Coronary artery (tissue), 2 donors: ENCODE data around the gene DEPDC5.
A peak's percentile ranks its signal among the peaks of the same experiment; 100 is the strongest.

ENCODE experiments used
- DNase-seq: peaks from one replicate; pipeline ENCODE4 v3.0.0-alpha.2; 2017; ENCODE audit warnings: low spot score
- H3K27ac ChIP-seq, 2 donors: fragments of 200-600 bp; sonication (generic); one replicate each; pipeline ENCODE4 v1.5.1; 2016 to 2019
- H3K4me3 ChIP-seq: fragments of 200-600 bp; sonication (generic); 2 replicates; pipeline ENCODE4 v1.5.1; 2016; ENCODE audit warnings: mild to moderate bottlenecking, moderate library complexity
- TF ChIP-seq, protein P1 (sequence below): fragments of 200-600 bp; sonication (generic); IDR thresholded peaks from one replicate; pipeline ENCODE4 v1.5.1; 2019; ENCODE audit warnings: antibody characterized with exemption

The DEPDC5 gene

DNA sequence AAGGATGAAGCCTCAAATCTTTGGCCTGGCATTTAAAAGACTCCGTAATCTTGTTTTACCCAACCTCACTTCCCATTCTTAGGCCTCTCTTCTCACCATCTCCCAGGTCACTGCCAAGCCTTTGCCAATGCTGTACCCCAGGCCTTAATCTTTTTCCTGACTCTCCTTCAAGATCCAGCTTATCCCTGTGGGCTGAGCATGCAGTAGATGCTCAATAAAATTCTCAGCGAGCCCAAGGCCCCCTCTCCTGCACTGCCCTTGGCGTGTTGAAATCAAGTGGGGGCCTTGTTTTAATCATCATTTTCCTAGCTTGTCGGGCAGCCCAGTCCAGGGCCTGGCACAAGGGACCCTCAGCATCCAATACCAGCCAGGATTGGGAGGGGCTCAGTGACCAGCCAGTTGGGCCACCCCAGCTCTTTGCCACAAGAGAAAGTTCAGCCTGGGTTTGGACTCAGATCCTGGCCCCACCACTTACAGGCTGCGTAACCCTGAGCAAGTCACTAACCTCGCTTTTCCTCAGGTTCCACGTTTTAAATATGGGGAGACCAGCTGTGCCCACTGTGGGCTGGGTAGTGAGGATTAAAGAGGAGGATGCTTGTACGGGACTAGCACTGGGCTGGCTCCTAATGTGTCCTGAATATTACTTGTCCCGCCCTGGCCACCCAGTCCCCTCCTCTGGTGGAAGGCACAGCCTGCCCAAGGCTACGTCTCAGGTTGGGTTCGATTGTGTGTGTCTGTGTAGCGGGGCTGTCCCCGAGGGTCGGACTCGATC, 189.6 kb downstream of the DEPDC5 start:
- DNase-seq, result no peak
- Histone ChIP-seq H3K27ac (peak overlapping the region; percentile 90 to 99), H3K4me3 (peak overlapping the region; percentile 71)
- TF ChIP-seq, protein P1, sequence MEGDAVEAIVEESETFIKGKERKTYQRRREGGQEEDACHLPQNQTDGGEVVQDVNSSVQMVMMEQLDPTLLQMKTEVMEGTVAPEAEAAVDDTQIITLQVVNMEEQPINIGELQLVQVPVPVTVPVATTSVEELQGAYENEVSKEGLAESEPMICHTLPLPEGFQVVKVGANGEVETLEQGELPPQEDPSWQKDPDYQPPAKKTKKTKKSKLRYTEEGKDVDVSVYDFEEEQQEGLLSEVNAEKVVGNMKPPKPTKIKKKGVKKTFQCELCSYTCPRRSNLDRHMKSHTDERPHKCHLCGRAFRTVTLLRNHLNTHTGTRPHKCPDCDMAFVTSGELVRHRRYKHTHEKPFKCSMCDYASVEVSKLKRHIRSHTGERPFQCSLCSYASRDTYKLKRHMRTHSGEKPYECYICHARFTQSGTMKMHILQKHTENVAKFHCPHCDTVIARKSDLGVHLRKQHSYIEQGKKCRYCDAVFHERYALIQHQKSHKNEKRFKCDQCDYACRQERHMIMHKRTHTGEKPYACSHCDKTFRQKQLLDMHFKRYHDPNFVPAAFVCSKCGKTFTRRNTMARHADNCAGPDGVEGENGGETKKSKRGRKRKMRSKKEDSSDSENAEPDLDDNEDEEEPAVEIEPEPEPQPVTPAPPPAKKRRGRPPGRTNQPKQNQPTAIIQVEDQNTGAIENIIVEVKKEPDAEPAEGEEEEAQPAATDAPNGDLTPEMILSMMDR, result no peak

DNA sequence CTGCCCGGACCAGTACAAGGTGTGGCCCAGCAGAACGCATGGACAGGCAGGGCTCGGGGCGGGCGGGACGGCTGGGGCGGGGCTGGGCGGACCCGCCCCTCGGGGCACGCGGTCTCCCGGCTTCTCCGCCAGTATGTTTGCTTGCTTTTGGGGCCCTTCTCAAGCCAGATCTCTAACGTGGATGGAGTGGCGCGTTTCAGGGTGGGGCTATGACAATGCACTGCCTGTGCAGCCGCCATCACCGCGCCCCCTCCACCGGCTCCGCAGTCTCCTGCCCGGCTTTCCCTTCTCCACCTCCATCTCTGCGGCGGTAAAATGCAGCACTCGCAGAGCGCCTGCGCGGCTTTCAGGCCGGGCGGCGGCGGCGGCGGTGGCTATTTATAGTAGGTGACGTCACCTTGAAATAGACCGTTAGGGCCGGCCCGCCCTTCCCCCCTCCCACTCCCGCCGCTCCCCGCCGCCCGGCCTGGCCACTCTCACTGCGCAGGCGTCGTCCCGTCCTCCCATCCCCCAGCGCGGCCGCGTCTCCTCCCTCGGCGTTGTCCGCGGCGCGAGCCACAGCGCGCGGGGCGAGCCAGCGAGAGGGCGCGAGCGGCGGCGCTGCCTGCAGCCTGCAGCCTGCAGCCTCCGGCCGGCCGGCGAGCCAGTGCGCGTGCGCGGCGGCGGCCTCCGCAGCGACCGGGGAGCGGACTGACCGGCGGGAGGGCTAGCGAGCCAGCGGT, 190.3 kb downstream of the DEPDC5 start, which contains the start of gene YWHAH:
Gene YWHAH (plus strand): TSS at position 558 of the 722 bp plus-strand sequence. CDS start 199 bp downstream, outside the sequence.
- TF ChIP-seq, protein P1, result no peak
- Histone ChIP-seq H3K4me3 (peak within 1 kb of the TSS; percentile 71), H3K27ac (peak within 1 kb of the TSS; percentile 90 to 99)
- peak; percentile 94 for DNase-seq

DNA sequence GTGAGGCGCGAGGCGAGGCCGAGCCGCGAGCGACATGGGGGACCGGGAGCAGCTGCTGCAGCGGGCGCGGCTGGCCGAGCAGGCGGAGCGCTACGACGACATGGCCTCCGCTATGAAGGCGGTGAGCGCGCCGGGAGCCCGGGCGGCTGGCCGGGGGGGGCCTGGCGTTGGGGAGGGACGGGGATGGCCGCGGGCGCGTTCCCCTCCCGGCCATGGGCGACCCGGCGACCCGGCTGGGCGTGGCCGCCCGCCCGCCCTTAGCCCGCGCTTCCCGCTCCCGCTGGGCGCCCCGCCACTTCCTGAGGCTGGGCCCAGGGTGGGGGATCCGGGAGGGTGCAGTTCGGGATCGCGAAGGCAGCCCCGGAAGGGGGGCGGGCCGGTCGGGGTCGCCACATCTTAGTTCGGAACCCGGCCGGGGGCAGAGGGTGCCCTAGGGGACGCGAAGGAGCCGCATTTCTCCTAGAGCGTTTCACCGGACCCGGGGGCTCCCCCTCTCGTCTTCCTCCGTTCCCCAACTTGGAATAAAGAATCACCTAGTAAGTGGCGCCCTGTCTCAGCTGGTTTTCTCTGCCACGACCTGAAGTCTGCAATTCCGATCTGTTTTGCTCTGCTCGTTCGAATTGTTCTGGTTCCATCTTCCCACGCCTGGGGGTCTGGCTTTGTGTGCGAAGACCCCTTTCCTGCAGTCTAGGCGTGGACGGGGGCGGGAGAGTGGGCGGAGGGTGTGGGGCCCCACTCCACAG, 191.1 kb downstream of the DEPDC5 start:
- peak; percentile 79 for DNase-seq
- TF ChIP-seq, protein P1, result no peak
- Histone ChIP-seq H3K27ac (peak overlapping the region; percentile 90 to 99), H3K4me3 (peak overlapping the region; percentile 71)

DNA sequence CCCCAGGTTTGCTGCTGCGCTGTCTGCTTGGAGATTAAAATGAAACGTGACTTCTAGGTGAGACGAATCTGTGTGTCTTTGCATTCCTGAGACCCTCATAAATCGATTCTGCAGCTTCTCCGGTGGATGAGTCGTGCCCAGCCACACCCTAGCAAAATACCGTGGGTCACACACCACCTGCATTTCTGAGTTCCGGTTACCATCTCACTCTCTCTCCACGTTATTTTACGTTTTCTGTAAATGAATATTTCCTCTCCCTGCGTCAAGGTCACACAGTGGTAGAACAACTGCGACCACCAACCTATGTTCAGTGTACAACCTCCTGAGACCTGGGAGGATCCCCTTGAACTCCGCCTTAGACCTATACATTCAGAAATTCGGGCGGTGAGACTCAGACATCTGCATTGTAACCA, 191.6 kb downstream of the DEPDC5 start:
- DNase-seq, result no peak
- Histone ChIP-seq H3K4me3 (peak overlapping the region; percentile 71), H3K27ac (peak overlapping the region; percentile 90 to 99)
- TF ChIP-seq, protein P1, result no peak

DNA sequence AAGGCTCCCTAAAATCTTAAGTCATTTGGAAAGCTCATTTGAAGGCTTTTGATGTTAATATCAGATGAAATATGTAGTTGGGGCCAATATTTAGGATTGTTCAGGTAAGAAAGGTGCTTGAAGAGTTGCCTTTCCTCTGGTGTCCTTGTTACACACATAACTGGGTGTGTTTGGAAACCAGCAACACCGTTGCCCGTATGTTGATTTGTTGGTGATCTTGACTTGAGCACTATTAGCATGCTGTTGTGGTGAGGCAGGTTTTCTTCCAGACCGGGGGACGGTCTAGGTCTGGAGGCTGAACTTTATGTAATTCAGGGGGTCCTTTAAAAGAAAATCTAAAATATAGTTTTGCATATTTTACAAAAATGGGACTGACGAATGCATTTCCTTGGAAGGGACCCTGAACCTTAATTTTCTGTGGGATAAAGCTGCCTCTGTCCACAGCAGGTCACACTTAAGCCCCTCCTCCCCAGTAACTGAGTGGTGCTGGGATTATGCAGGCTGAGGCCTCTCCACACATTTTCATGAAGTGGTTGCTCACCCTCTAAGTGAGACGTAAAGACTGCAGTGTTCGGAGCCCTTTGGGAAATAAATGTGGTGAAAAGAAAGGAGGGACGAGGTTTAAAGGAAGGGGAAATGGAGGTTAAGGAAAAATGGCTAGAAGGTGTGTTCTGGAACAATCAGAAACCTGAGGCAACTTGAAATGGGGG, 192.3 kb downstream of the DEPDC5 start:
- Histone ChIP-seq H3K27ac (peak overlapping the region; percentile 90 to 99), H3K4me3 (peak overlapping the region; percentile 71)
- TF ChIP-seq, protein P1, result no peak
- DNase-seq, result no peak

DNA sequence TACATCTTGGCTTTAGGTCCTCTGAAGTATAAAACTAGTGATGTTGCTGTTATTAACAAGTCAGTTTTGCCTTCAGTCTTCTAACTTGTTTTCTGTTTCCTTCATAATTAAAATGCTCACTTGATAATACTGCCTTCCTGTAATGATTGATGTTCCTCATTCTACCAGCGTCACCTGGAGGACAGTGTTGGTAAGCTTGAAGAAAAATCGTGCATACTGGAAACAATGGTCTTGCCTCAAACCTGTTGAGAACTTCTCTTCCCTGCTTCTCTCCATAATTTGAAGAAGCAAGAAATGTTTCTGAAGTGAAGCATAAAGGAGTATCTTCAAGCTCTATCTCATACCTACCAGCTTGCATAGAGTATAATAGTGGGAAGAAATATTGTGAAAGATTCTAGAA, 193.5 kb downstream of the DEPDC5 start:
- peak overlapping the region in 1 of 2 donors; percentile 99 for H3K27ac ChIP-seq
- no peak for DNase-seq
- TF ChIP-seq, protein P1, result no peak
- H3K4me3 ChIP-seq, result peak overlapping the region; percentile 71
